Lower leg skin (tissue), 4 donors: ENCODE data around the gene GPC1. TPM values are rescaled to one million over a fixed set of nuclear protein-coding genes. Genes with fewer than 3 reads are reported as not detected.

Source experiments
- DNase-seq, 2 donors: peaks; one replicate each; pipeline ENCODE4 v3.0.0-alpha.2; 2019; ENCODE audit warnings: low spot score in 2 of 2
- H3K4me3 ChIP-seq: fragments of 200-600 bp; sonication (generic); 2 replicates; pipeline ENCODE4 v1.5.1; 2017; ENCODE audit warnings: mild to moderate bottlenecking, low read depth; ENCODE audit not compliant: poor library complexity, severe bottlenecking
- POLR2A ChIP-seq, 2 donors: fragments of 450-650 bp; IDR thresholded peaks; one replicate each; pipeline ENCODE4 v1.6.1; 2016 to 2017; ENCODE audit warnings: antibody characterized with exemption in 2 of 2, mild to moderate bottlenecking in 1 of 2, moderate library complexity in 1 of 2
- WGBS, 2 donors: methylation state at CpG; one replicate each; pipeline ENCODE4 v1.1.5; 2018; 5-methylcytosine and 5-hydroxymethylcytosine counted together
- intact Hi-C: fragments of 100-400 bp; cut with DNase I; formaldehyde crosslinking; loops from one replicate; pipeline ENCODE4 v1.15.0; 2023; ENCODE audit warnings: low total_unique reads
- total RNA-seq, 4 donors: library from RNA; depleted of rRNA; stranded (reverse); fragments of >200 nt; gene quantifications; one replicate each; pipeline ENCODE4 v1.1.0, GENCODE V29; 2016
- TF ChIP-seq, protein P1 (sequence below), 3 donors: fragments of 450-650 bp; IDR thresholded peaks; one replicate each; pipeline ENCODE4 v1.5.1; 2016; ENCODE audit warnings: antibody characterized with exemption in 3 of 3, mild to moderate bottlenecking in 3 of 3, moderate library complexity in 2 of 3

GPC1 gene
- total RNA-seq, 4 donors from 2014 or later: 87.6 to 145 (median 114) TPM

GRCh38 chr2:240396623-240397541 is 38.6 kb upstream of the GPC1 start:
- WGBS, 2 donors: 77 to 79% methylated on average over 10 to 12 of the region's 12 CpGs
- peak in 1 of 2 donors; percentile 75 for DNase-seq
- intact Hi-C loops: no loop called here
- H3K4me3 ChIP-seq: no peak overlapping the region
- TF ChIP-seq POLR2A (IDR thresholded peaks at IDR 0.05): no peak
- TF ChIP-seq, protein P1, sequence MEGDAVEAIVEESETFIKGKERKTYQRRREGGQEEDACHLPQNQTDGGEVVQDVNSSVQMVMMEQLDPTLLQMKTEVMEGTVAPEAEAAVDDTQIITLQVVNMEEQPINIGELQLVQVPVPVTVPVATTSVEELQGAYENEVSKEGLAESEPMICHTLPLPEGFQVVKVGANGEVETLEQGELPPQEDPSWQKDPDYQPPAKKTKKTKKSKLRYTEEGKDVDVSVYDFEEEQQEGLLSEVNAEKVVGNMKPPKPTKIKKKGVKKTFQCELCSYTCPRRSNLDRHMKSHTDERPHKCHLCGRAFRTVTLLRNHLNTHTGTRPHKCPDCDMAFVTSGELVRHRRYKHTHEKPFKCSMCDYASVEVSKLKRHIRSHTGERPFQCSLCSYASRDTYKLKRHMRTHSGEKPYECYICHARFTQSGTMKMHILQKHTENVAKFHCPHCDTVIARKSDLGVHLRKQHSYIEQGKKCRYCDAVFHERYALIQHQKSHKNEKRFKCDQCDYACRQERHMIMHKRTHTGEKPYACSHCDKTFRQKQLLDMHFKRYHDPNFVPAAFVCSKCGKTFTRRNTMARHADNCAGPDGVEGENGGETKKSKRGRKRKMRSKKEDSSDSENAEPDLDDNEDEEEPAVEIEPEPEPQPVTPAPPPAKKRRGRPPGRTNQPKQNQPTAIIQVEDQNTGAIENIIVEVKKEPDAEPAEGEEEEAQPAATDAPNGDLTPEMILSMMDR (IDR thresholded peaks at IDR 0.05): no peak

DNA sequence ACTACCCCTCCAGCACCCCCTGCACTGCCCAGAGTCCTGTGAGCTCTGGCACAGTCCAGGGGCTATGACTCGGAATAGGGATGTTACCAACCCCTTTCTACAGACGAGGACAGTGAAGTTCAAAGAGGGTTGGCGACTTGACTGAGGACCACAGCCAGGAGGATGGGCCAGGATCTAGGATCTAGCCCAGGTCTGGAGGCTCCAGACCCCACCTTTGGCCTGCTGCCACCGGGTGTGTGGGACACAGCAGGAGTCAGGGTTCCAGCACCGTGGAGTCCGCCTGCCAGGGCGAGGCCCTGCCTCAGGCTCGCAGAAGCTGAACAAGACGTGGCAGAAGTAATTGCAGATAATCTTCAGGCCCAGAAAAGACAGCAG is 37.9 kb upstream of the GPC1 start:
- DNase-seq: peak in 1 of 2 donors; percentile 85
- intact Hi-C loops: no loop called here
- no peak for TF ChIP-seq POLR2A (IDR thresholded peaks at IDR 0.05)
- TF ChIP-seq, protein P1 (IDR thresholded peaks at IDR 0.05): no peak
- 60 to 70% methylated on average over 9 of the region's 9 CpGs for WGBS, 2 donors
- no peak overlapping the region for H3K4me3 ChIP-seq

GRCh38 chr2:240397924-240398645 is 37.4 kb upstream of the GPC1 start:
- intact Hi-C loops: no loop called here
- TF ChIP-seq, protein P1 (IDR thresholded peaks at IDR 0.05): no peak
- no peak for TF ChIP-seq POLR2A (IDR thresholded peaks at IDR 0.05)
- H3K4me3 ChIP-seq: no peak overlapping the region
- DNase-seq: peak in 1 of 2 donors; percentile 50
- 72 to 76% methylated on average over 19 of the region's 19 CpGs for WGBS, 2 donors

DNA sequence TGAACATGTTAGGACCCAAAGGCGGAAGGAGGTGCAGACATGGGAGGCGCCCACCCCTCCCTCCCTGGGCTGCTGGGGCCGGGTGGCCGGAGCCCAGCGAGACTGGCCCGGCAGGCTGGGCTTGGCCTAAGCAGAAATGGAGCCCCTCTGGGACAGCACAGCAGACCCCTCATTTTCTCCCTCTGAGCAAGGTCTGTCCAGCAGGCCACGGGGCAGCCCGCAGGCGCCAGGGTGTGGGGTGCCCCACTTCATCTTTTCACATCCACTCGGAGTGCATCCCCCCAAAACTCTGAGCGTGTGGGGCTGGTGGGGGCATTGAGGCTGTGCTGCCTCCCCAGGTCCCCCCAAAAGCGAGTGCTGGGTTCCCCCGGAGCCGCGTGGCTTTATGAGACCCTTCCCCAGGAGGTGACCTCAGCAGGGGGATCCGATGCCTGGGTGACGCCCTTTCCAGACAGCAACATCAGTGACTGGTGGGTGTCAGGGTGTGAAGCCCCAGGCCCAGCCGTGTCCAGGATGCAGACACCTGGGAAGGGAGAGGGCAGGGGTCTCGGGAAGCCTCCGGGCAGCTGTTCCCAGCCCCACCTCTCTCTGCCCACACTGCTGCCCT is 36.7 kb upstream of the GPC1 start:
- 77 to 82% methylated on average over 20 of the region's 20 CpGs for WGBS, 2 donors

More for the DNA sequence above, 36.7 kb upstream of the GPC1 start:
- no peak overlapping the region for H3K4me3 ChIP-seq
- peak in 1 of 2 donors; percentile 67 for DNase-seq
- intact Hi-C loops: no loop called here
- TF ChIP-seq POLR2A (IDR thresholded peaks at IDR 0.05): no peak
- TF ChIP-seq, protein P1 (IDR thresholded peaks at IDR 0.05): no peak
